ENCODE measurements around the gene HNF1B. TPM values are rescaled to one million over a fixed set of nuclear protein-coding genes. Genes with fewer than 3 reads are reported as not detected.

The HNF1B gene
- total RNA-seq, 4 donors from 2014 or later = not detected

DNA sequence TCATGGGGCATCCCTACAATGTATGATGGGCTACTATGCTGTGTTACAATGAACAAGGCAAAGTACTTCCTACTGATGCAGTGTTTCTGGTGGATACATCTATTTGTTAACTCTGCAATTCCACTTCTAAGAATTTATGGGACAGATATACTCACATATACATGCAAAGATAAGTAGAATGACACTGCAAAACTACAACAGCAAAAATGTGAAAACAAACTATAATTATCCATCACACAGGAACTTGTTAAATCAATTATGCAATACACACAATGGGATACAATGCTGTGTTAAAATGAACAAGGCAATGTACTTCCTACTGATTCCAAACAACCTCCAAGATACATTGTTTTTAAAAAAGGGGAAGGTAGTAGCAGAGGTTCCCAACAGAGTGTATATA lies 104.8 kb downstream of the HNF1B start:
- TF ChIP-seq, protein P1, sequence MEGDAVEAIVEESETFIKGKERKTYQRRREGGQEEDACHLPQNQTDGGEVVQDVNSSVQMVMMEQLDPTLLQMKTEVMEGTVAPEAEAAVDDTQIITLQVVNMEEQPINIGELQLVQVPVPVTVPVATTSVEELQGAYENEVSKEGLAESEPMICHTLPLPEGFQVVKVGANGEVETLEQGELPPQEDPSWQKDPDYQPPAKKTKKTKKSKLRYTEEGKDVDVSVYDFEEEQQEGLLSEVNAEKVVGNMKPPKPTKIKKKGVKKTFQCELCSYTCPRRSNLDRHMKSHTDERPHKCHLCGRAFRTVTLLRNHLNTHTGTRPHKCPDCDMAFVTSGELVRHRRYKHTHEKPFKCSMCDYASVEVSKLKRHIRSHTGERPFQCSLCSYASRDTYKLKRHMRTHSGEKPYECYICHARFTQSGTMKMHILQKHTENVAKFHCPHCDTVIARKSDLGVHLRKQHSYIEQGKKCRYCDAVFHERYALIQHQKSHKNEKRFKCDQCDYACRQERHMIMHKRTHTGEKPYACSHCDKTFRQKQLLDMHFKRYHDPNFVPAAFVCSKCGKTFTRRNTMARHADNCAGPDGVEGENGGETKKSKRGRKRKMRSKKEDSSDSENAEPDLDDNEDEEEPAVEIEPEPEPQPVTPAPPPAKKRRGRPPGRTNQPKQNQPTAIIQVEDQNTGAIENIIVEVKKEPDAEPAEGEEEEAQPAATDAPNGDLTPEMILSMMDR (IDR thresholded peaks at IDR 0.05; ENCODE audit: low read depth) = no peak

DNA sequence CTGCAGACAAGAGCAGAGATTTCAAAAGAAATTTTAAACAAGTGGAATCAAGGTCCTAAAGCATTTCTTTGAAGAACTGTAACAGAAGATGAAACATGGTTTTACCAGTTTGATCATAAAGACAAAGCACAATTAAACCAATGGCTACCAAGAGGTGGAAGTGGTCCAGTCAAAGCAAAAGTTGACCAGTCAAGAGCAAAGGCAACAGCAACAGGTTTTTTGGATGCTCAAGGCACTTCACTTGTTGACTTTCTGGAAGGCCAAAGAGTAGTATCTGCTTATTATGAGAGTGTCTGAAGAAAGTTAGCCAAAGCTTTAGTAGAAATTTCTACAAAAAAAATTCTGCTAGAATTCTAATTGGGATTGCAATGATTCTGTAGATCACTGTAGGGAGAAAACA lies 106.9 kb downstream of the HNF1B start:
- TF ChIP-seq, protein P1 (IDR thresholded peaks at IDR 0.05; ENCODE audit: low read depth) = no peak

Other genes starting within 250 kb of the HNF1B start
- gene SYNRG, start 135.6 kb downstream of the HNF1B start, total RNA-seq = 10 to 100 TPM; 27.4 to 46.5 (median 31.0) TPM
- 10 to 100 TPM; 15.6 to 21.0 (median 17.3) TPM for gene DDX52, start 101.6 kb downstream of the HNF1B start, total RNA-seq
- gene TBC1D3K, start 179.4 kb upstream of the HNF1B start, total RNA-seq = not detected
- gene TBC1D3L, start 244.0 kb upstream of the HNF1B start, total RNA-seq = 10 to 100 TPM in 2 of 4 donors, 1 to 10 TPM in 2; 2.8 to 13.3 (median 9.8) TPM